DMS79 (cell line): ENCODE data around the gene APOA1.
"Not testable (repeated sequence)": the region's sequence is repeated elsewhere in the genome, so short reads cannot be mapped to it uniquely, and the experiment has no call there.

Source experiments
- DNase-seq: peaks from one replicate; lab custom pipeline; 2025; lab: John Stamatoyannopoulos, UW

APOA1 gene

DNA sequence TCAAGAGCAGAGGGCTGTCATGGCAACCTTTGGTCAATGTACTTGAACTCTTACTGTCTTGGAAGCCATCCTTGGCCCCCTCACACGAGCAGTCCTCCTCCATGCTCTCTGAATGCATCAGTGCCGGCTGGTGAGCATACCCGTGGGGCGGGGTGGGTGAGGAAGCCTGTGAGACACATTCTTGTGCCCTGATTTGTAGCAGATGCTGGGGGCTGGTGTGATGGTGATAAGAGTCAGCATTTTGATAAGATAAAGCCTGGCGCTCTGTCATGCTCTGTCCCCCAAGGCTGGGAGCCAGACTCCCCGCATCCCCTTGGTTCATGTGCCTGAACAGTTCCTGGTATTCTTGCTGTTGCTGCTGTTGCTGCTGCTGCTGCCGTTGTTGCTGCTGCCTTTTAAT is 20.5 kb upstream of the APOA1 start:
- no peak for DNase-seq

DNA sequence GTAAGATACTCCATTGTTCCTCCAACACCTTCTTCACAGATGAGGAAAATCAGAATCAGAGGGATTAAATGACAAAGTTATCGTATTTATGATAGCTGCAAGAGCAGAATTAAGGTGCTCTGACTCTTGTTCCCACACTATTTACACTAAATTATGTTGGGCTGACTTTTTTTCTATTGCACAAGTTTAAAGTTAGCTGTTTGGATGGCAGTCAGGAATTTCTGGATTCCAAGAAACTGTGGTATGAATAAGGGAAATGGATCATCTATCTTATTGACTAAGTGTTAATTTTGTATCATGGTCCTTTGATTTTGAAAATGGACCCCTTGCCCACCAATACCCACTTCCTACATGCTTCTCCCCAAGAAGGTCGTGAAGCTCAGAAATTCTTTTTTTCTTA is 19.9 kb upstream of the APOA1 start:
- no peak for DNase-seq

DNA sequence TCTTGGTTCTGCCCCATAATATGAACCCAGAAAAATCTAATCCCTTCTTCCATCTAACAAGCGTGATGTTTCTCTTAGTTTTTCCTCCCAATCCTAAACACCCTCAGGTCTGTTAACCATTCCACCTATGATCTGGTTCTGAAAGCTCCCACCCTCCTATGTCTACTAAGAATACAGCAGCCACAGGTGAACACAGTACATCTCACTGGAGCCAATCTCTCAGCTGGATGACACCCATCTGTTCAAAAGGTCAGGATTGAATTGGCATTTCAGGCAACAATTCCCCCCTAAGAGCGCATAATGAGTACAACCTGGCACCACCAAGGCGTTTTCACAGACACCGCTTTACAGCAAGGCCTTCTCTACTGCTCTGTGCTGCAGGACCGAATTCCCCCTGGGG is 19.0 kb upstream of the APOA1 start:
- DNase-seq: no peak

DNA sequence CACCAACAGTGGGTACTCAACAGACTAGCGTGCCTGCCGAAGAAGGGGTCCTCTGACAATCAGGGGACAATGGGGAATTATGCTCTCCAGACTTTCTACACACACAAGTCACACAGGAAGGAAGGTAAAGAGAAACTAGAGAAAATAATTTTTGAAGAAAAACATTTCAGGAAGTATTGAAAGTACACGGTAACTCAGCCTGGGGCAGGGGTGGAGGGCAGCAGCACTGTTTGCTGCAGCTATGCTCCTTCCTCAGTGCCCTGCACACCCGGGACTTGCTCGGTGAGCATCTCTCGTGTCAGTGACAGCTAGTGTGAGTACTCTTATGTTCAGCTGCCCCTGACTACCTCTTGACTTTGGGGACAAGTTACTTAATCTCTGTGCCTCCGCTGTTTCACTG is 18.0 kb upstream of the APOA1 start:
- DNase-seq: no peak

DNA sequence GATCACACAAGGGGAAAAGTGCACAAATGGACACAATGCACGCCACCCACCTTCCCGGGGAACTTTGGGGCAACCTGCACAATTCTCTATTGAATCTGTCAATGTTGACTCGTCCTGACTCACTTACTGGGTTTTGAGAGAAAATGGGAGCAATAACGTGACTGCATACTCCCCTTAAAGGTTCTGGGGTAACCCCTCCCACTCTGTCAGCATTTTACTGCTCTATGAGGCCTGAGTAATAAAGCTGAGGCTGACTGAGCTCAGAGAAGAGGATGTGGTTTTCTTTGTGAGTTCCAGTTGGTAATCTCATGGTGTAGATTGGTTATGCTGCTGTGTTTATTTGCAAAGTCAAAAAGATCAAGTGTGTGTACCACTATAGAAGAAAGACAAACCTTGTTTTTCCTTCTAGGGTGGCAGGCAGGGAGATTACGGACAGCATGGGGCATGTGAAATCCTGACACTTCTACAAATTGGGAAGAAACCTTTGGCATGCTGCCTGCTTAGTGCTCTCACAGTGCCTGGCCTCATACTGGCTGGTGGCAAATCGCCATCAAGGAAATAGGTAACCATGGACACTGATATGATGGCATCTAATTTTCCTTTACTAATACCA is 16.1 kb upstream of the APOA1 start:
- DNase-seq: no peak

DNA sequence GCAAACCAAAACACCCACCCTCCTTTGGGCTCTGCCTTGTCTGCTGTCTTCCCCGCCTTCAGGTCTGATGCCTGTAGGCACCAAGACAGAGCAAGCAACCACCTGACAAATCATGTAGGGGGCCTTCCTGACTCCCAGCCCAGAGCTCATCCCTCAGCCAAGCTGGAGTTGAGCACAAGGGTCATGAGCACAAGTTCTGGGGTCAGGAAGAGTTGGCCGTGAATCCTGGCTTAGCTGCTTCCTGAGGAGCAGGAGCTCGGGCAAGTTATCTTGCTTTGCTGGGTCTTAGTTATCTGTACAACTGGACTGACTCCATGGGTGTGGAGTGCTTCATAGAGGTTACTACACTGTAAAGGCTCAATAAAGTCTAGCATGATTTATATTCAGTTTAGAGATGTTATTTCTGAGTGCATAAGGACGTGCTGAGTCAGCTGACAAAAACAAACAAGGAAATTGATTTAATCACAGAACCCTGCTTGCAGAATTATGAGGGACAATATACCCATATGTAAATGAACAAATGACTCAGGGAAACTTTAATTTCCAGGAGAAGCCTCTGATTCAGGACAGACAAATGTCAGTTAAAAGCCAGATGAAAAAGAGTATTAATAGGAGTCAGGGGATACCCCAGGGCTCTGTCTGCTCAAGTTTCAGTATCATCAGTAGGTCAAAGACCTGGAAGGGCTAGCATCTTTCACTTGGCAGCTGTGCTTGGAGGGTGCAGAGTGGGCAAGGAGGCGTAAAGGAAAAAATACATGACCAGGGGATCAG is 15.0 kb upstream of the APOA1 start:
- no peak for DNase-seq

DNA sequence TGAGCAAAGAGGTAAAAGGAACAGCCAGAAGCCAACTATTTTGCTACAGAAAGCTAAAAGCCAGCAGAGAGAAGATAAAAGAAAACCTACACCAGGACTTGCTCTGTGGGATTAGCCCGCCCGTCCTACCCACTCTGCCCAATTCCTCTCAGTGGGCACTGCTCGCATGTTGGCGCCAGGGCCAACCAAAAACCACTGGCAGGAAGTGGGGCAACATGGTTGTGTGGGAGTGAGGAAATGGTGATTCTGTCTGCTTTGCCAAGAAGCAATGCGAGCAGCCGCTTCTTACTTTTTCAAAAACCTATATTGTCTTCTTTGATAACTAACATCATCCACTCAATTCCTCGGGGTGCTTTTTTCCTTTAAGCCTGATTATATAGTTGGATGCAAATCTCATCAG is 14.2 kb upstream of the APOA1 start:
- no peak for DNase-seq

DNA sequence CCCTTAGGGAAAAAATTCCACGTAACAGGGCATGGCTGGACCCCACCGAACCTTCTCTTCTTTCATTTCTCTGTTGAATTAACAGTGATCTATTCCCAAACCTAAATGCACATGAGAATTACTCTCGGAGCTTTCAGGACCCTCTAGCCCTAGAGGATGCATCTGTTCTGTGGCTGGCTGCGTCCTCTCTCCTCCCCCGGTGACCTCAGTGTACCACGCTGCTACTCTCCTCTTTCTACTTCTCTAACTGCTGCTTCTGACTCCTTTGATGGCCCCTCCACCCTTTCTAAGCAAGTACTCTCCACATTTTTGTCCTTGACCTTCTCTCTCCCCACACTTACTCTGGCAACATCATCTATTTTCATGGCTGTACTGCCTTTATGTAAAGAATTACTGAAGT is 12.1 kb upstream of the APOA1 start:
- DNase-seq: no peak

DNA sequence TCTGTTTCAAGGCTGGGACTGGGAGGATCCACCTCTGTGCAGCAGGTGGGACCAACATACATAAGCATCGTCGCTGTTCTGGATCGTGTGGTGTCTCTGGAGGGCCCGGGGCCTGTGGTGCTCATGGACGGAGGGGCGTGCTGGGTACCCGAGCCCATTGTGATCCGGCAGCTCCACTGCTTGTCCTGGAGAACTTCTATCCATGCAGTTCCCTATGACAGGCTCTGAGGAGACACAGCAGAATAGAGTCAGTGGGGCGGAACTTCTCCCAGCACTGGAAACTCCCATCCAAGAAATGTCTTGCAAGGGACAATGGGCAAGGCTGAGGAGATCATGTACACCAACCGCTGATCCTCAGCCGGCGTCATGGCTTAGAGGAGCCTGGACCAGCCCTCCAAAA is 11.6 kb upstream of the APOA1 start:
- DNase-seq: no peak

DNA sequence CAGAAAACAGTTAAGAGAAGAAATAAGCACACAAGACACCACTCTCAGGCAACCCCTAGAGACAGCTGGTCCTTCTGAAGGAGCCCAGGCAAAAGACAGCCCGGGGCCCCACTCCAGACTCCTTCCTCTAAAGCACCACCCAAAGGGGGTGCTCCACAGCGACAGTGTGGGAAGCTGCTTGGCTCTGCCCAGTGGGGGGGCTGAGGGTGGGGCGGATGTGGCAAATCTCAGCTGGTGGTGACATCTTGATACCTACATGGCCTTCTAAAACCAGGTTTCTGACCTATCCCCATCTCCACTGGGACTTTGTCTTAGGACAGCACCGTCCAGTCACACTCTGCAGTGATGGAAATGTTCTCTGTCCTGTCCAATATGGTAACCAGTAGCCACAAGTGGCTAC is 10.2 kb upstream of the APOA1 start:
- no peak for DNase-seq

DNA sequence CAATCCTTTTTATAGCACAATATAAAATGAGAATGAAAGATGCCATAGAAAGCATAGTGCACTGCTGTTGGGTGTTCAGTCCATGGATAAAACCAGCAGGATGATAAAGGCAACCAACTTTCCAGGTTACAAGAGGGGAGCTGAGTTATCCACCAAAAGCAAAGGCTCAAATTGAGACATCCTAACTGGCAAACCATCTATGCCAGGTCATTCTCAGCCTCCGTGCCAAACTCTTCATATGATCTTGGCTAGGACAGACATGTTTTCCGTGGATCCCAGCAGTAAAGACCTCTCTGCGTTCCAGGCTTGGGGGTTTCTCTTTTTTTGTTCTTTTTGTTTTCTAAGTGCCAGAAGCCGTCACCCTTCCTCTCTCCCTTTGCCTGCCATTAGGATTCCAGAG is 7.3 kb upstream of the APOA1 start:
- no peak for DNase-seq

DNA sequence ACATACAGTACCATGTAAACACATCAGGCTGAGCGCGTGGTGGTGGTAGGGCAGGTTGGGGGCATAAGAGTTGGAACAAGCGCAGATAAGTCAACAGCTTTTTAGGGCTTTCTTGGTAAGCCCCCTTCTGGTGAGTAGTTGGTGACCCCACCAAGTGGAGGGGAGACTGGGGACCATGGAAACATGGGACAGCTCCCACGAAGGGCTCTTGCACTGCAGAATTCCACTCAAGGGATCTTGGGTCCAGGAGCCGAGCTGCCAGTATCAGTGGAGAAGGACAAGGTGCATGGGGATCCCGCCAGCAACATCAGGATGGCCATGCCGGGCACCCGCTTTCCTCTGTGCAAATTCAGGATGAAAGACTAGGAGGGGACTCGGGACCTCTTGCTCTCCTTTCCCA is 6.2 kb upstream of the APOA1 start:
- DNase-seq: no peak

DNA sequence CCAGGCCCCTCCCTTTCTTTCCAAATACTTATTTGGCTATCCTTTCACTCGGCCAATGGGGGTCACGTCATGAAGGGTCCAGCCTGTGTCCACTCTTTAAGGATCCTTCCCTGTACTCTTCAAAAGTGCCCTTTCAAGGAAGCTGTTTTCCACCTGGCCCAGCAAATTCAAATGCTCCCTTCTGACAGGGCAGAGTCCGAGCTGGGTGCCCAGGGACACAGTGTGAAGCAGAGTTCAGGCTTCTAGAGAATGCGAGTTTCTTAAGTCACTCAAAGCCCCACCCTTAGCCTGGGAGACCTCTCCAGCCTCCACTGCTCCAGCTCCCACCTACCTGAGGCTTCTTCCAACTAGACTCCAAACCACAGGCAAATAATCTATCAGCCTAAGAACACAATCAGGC is 5.5 kb upstream of the APOA1 start:
- DNase-seq: no peak

DNA sequence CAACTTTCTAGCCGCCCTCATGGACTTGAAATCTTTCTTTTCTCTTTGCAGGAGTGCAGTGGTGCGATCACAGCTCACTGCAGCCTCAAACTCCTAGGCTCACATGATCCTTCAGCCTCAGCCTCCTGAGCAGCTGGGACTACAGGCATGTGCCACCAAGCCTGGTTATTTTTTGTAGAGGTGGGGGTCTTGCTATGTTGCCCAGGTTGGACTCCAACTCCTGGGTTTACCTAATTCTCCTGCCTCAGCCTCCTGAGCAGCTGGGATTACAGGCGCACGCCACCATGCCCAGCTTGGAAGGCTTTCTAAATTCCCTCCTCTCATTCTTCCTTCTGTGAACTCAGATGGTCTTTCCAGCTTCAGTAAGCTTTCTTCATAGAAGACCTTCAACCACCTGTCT is 4.7 kb upstream of the APOA1 start:
- no peak for DNase-seq

DNA sequence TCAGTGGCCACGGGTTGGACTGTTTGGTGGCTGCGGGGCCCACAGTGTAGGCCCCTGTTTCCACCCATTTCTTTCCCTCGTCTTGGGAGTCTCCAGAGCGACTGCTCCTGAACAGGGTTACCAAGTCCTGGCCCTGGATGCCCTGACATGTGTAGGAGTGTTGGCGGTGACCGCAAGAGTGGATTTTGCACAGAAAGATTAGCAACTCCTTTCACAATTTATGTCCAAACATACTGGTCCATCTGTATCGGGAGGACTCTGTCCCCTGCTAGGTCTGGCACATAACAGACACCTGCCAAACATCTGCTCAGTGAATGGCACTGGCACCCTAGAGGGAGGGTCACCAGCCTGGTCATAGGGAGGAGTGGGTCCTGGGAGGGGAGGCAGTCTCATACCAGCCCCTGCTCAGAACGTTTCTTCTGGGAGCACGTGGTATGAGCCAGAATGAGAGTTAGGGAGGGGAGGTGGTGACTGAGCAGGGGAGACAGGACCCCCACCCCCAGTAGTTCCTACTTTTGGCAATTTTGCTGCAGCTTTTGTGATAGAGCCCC is 3.4 kb upstream of the APOA1 start:
- no peak for DNase-seq

DNA sequence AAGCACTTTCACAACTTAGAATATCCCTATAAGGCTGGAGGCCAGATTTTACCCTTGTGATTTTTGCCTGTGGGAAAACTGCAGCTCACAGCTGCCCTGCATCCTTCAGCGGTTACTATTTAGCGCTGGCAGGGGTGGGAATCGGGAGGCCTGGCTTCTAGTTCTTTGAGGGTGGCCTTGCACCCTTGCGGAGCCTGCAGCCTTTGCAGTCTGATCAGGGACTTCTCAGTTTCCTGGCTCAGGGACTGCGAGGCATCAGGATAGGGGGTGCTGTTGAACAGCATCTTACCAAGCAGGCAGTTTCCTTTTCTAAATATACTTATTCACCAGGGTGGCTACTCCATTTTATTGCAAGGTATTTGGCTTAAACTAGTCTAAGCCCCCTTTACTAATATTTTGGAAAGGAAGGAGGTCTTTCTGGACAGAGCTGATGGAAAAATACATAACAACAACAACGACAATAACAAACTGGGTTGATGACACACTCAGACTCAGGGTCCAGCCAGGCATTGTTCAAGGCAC is 2.9 kb upstream of the APOA1 start:
- no peak for DNase-seq

DNA sequence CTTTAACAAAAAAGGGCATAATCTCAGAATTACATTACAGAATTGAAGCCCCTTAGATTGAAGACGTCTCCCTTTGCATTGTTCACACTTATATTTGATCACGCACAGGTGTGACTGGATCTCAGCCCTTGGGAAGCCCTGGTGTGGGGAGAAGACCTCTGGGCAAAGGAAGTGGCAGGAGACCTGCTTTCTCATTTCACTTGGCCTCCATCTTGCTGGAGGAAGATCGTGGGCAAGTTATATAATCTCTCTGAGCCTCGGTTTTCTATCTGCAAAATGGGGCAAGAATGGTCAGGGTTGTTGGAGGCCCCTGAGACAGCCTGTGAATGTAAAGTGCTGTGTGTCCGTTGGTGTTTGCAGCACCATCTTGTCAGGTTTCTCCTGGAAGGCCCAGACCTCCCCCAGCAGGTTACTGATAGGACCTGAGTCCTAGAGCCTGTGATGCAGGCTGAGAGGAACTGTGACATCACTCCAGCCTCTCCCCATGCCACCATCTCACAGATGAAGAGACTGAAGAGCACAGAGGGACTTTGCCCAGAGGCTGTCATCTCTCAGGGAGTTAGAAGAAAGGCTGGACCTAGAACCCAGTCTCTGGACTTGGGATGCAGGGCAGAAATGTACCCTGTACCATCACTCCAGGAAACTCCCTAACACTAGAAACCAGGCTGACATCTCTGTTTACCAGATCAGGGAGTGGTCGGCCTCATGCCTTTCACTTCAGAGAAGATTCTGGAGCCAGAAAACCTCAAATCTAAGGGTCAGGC is 1.1 kb upstream of the APOA1 start:
- DNase-seq: no peak

DNA sequence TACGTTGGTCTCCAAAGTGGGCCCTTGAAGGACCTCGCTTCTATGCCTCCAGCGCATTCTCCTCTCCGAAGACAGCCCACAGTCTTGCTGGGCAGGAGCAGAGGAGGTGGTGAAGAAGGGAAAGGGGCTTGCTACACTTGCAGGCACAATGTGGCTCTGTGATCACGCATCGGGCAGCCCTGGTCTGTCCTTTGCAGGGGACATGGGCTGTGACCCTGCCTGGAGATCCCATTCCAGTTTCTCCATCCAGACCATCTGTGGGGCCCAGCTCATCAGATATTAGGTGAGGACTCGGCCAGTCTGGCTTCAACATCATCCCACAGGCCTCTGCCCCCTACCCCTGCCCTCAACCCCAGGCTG is 810 bp downstream of the APOA1 start:
- DNase-seq: no peak

DNA sequence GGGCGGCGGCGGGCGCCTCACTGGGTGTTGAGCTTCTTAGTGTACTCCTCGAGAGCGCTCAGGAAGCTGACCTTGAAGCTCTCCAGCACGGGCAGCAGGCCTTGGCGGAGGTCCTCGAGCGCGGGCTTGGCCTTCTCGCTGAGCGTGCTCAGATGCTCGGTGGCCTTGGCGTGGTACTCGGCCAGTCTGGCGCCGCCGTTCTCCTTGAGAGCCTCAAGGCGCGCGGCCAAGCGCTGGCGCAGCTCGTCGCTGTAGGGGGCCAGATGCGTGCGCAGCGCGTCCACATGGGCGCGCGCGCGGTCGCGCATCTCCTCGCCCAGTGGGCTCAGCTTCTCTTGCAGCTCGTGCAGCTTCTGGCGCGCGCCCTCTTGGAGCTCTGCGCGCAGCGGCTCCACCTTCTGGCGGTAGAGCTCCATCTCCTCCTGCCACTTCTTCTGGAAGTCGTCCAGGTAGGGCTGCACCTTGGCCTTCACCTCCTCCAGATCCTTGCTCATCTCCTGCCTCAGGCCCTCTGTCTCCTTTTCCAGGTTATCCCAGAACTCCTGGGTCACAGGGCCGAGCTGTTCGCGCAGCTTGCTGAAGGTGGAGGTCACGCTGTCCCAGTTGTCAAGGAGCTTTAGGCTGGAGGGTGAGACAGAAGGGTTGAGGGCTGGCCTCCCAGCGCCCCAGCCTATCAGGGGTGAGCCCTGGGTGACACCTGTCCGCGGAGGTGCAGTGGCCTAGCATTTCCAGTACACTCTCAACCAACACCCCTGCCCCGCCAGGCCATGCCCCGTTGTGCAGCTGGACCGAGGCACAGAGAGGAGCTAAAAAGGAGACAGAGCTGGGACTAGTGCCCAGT is 1.4 kb downstream of the APOA1 start:
- peak; percentile 96 for DNase-seq

DNA sequence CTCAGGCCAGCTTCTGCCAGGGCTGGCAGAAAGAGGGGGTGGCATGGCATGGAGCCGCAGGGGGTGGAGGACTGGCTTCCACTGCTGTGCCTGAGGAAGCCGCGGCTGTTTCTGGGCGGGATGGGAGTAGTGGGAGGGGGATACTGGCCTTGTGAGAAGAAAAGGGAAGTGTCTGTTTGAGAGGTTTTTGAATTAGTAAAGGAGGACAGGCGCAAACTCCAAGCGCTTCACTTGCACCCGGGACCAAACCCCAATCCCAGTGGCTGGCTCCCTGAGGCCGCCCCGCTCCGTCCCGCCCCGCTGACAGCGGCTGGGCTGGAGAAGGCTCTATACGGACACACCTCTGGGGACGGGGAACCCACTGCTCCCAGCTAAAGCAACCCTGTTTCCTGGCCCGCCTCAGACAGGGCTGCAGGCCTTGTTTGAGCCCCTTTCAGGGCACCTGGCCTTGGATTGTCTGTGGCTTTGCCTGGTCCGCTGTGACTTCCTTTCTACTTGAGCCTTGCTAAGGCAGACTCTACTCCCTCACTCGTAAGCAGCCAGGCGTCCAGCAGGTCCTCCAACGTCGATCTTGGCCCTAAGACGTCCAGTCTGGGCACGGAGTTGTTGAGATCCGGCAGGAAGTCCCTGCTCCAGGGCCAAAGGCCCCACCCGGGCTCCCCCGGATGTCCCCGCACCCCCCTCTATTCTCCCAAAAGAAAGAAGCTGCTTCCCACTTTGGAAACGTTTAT is 2.2 kb downstream of the APOA1 start:
- peak; percentile 35 for DNase-seq

DNA sequence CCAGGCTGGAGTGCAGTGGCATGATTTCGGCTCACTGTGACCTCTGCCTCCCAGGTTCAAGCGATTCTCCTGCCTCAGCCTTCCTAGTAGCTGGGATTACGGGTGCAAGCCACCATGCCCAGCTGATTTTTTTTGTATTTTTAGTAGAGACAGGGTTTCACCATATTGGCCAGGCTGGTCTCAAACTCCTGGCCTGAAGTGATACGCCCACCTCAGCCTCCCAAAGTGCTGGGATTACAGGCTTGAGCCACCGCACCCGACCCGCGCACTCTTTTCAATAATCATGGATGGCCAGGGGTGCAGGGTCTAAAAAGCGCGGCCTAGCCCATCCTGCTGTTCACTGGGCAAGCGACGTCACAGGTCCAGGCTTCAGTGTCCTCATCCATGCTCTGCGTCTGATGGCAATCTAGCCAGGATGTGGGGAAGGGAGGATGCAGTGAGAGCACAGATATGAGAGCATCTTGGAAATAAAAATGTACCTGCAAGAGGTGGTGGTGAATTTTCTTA is 2.8 kb downstream of the APOA1 start:
- DNase-seq: not testable (repeated sequence)
